ENCODE data around the gene HMG20B.

Gene HMG20B

GRCh38 chr19:3607303-3608078 lies 34.7 kb downstream of the HMG20B start:
- peak; percentile 65 for DNase-seq (ENCODE audit: low spot score)

- DNase-seq (ENCODE audit: low spot score) = no peak
These were observed 35.4 kb downstream of the HMG20B start for GRCh38 chr19:3608079-3608641.

- DNase-seq (ENCODE audit: low spot score) = no peak
These were observed 36.1 kb downstream of the HMG20B start for GRCh38 chr19:3608750-3609322.

- no peak for DNase-seq (ENCODE audit: low spot score)
These were observed 37.3 kb downstream of the HMG20B start for GRCh38 chr19:3609779-3610719.

- no peak for DNase-seq (ENCODE audit: low spot score)
These were observed 38.3 kb downstream of the HMG20B start for GRCh38 chr19:3610745-3611717.

GRCh38 chr19:3611841-3612240 lies 39.1 kb downstream of the HMG20B start:
- no peak for DNase-seq (ENCODE audit: low spot score)

GRCh38 chr19:3612330-3612729 lies 39.6 kb downstream of the HMG20B start:
- no peak for DNase-seq (ENCODE audit: low spot score)

- no peak for DNase-seq (ENCODE audit: low spot score)
These were observed 40.4 kb downstream of the HMG20B start for GRCh38 chr19:3612901-3613741.

GRCh38 chr19:3613818-3614661 lies 41.3 kb downstream of the HMG20B start:
- DNase-seq (ENCODE audit: low spot score) = no peak

GRCh38 chr19:3614858-3615505 lies 42.2 kb downstream of the HMG20B start:
- no peak for DNase-seq (ENCODE audit: low spot score)

GRCh38 chr19:3615524-3616135 lies 42.9 kb downstream of the HMG20B start:
- DNase-seq (ENCODE audit: low spot score) = no peak

- DNase-seq (ENCODE audit: low spot score) = peak; percentile 52
These were observed 44.7 kb downstream of the HMG20B start for GRCh38 chr19:3617463-3617862.

GRCh38 chr19:3618144-3618810 lies 45.5 kb downstream of the HMG20B start:
- peak; percentile 28 for DNase-seq (ENCODE audit: low spot score)

- DNase-seq (ENCODE audit: low spot score) = no peak
These were observed 46.3 kb downstream of the HMG20B start for GRCh38 chr19:3618811-3619630.

GRCh38 chr19:3619631-3620012 lies 46.9 kb downstream of the HMG20B start:
- no peak for DNase-seq (ENCODE audit: low spot score)

- no peak for DNase-seq (ENCODE audit: low spot score)
These were observed 47.5 kb downstream of the HMG20B start for GRCh38 chr19:3620145-3620816.

Measured in cerebellar cortex (tissue), 1 donor.